ENCODE measurements around the gene XAB2. TPM values are rescaled to one million over a fixed set of nuclear protein-coding genes. Genes with fewer than 3 reads are reported as not detected.

Gene XAB2
- total RNA-seq, 1 donor from 2014 or later = 46.5 TPM

- Mint-ChIP-seq H3K36me3 (peaks cover 13% of the 10 kb centered on the region), H3K9me3 (no peaks in the 10 kb centered on the region), H3K27me3 (no peaks in the 10 kb centered on the region), H3K4me3 (no peak overlapping the region), H3K4me1 (ENCODE audit: unreplicated experiment) (peaks cover 7% of the 10 kb centered on the region), H3K27ac (no peak overlapping the region)
- TF ChIP-seq CTCF (conservative IDR thresholded peaks at IDR 0.05) = no peak
- DNase-seq (ENCODE audit: extremely low spot score, unreplicated experiment) = no peak
Measured at GRCh38 chr19:7617735-7618134, 11.6 kb downstream of the XAB2 start.

GRCh38 chr19:7617172-7617571 is 12.2 kb downstream of the XAB2 start:
- H3K4me3 Mint-ChIP-seq = no peak overlapping the region

GRCh38 chr19:7614859-7615741 is 14.2 kb downstream of the XAB2 start:
- Mint-ChIP-seq H3K27me3 (no peaks in the 10 kb centered on the region), H3K4me3 (no peak overlapping the region), H3K9me3 (no peaks in the 10 kb centered on the region), H3K36me3 (peaks cover 8% of the 10 kb centered on the region), H3K27ac (no peak overlapping the region), H3K4me1 (ENCODE audit: unreplicated experiment) (peaks cover 7% of the 10 kb centered on the region)
- TF ChIP-seq CTCF (conservative IDR thresholded peaks at IDR 0.05) = no peak
- DNase-seq (ENCODE audit: extremely low spot score, unreplicated experiment) = no peak

More at GRCh38 chr19:7617172-7617571, 12.2 kb downstream of the XAB2 start:
- no peak for TF ChIP-seq CTCF (conservative IDR thresholded peaks at IDR 0.05)
- no peaks in the 10 kb centered on the region for H3K9me3 Mint-ChIP-seq
- H3K27ac Mint-ChIP-seq = no peak overlapping the region
- peaks cover 13% of the 10 kb centered on the region for H3K36me3 Mint-ChIP-seq
- DNase-seq (ENCODE audit: extremely low spot score, unreplicated experiment) = no peak
- H3K27me3 Mint-ChIP-seq = no peaks in the 10 kb centered on the region
- peaks cover 7% of the 10 kb centered on the region for H3K4me1 Mint-ChIP-seq (ENCODE audit: unreplicated experiment)

GRCh38 chr19:7612282-7613274 is 16.8 kb downstream of the XAB2 start:
- no peak for TF ChIP-seq CTCF (conservative IDR thresholded peaks at IDR 0.05)
- Mint-ChIP-seq H3K27me3 (no peaks in the 10 kb centered on the region), H3K4me1 (ENCODE audit: unreplicated experiment) (no peaks in the 10 kb centered on the region)

GRCh38 chr19:7611541-7612279 is 17.6 kb downstream of the XAB2 start:
- no peaks in the 10 kb centered on the region for H3K9me3 Mint-ChIP-seq
- TF ChIP-seq CTCF (conservative IDR thresholded peaks at IDR 0.05) = no peak
- H3K27me3 Mint-ChIP-seq = no peaks in the 10 kb centered on the region
- H3K27ac Mint-ChIP-seq = no peak overlapping the region
- H3K36me3 Mint-ChIP-seq = peaks cover 3% of the 10 kb centered on the region
- no peak overlapping the region for H3K4me3 Mint-ChIP-seq
- no peaks in the 10 kb centered on the region for H3K4me1 Mint-ChIP-seq (ENCODE audit: unreplicated experiment)
- no peak for DNase-seq (ENCODE audit: extremely low spot score, unreplicated experiment)

More at GRCh38 chr19:7612282-7613274, 16.8 kb downstream of the XAB2 start:
- H3K4me3 Mint-ChIP-seq = no peak overlapping the region
- H3K27ac Mint-ChIP-seq = no peak overlapping the region
- no peak for DNase-seq (ENCODE audit: extremely low spot score, unreplicated experiment)
- no peaks in the 10 kb centered on the region for H3K9me3 Mint-ChIP-seq
- H3K36me3 Mint-ChIP-seq = peaks cover 3% of the 10 kb centered on the region
